Mucosa of descending colon (tissue), 3 donors: ENCODE results near the gene RARA. TPM values are rescaled to one million over a fixed set of nuclear protein-coding genes. Genes with fewer than 3 reads are reported as not detected.

Source experiments
- ATAC-seq: fragments of 200-7000 bp; cut with Tn5 transposase; one replicate; pipeline ENCODE4 v1.9.1; 2020; ENCODE audit warnings: mild to moderate bottlenecking, moderate library complexity
- DNase-seq, 3 donors: peaks; one replicate each; pipeline ENCODE4 v3.0.0-alpha.2; 2020
- H3K36me3 ChIP-seq: fragments of 200-600 bp; one replicate; pipeline ENCODE4 v1.8.0; 2021; ENCODE audit warnings: low read depth, mild to moderate bottlenecking
- H3K4me1 ChIP-seq: fragments of 200-600 bp; one replicate; pipeline ENCODE4 v1.8.0; 2021; ENCODE audit warnings: low read depth, mild to moderate bottlenecking
- H3K4me3 ChIP-seq: fragments of 200-600 bp; one replicate; pipeline ENCODE4 v1.8.0; 2021; ENCODE audit warnings: mild to moderate bottlenecking
- H3K9me3 ChIP-seq: fragments of 200-600 bp; one replicate; pipeline ENCODE4 v1.8.0; 2021; ENCODE audit warnings: mild to moderate bottlenecking
- CTCF ChIP-seq: fragments of 200-600 bp; IDR thresholded peaks from one replicate; pipeline ENCODE4 v1.8.0; 2022; ENCODE audit warnings: antibody characterized with exemption, mild to moderate bottlenecking
- intact Hi-C, 2 donors: fragments of 100-400 bp; cut with DNase I in 1 of 2; cut with micrococcal nuclease in 1 of 2; formaldehyde crosslinking; loops; one replicate each; pipeline versions ENCODE4 v1.11.0 to v1.11.1; 2022; cut with DNase I, micrococcal nuclease
- total RNA-seq, 3 donors: library from RNA; stranded (reverse); fragmentation: NEBNext Ultra II Directional in 2 of 3; extraction: Animal tissue kit (Norgen Biotek cat#: 25700) in 2 of 3; gene quantifications; one replicate each; pipeline versions ENCODE4 v1.2.1 to v1.2.4, GENCODE V29; 2021 to 2023
- donor health status: DM: no; HTN: no; CAD: no; lungs with moderate emphysema.
- donor health status: DM: no; HTN: no; CAD: no.
- donor health status: DM: no; HTN: yes; CAD: no.

RARA gene
- total RNA-seq, 3 donors from 2014 or later: 42.2 to 51.2 (median 49.6) TPM

- ATAC-seq: no peak
- peaks cover 66% of the 10 kb centered on the region for H3K4me1 ChIP-seq
- H3K4me3 ChIP-seq: no peak overlapping the region
- DNase-seq: peak in 1 of 3 donors; percentile 44
- intact Hi-C loops: no loop called here
- H3K36me3 ChIP-seq: no peaks in the 10 kb centered on the region
- TF ChIP-seq CTCF: no peak
- no peaks in the 10 kb centered on the region for H3K9me3 ChIP-seq
Measured at GRCh38 chr17:40312131-40312731, 3.3 kb downstream of the RARA start.

GRCh38 chr17:40312893-40313667 is 4.1 kb downstream of the RARA start:
- no peak overlapping the region for H3K4me3 ChIP-seq
- no peaks in the 10 kb centered on the region for H3K9me3 ChIP-seq
- no peak for DNase-seq
- H3K36me3 ChIP-seq: no peaks in the 10 kb centered on the region
- intact Hi-C loops: no loop called here
- peaks cover 63% of the 10 kb centered on the region for H3K4me1 ChIP-seq
- ATAC-seq: no peak
- no peak for TF ChIP-seq CTCF

GRCh38 chr17:40313668-40314583 is 4.9 kb downstream of the RARA start:
- DNase-seq (no peak), ATAC-seq (no peak)
- TF ChIP-seq CTCF: no peak
- Histone ChIP-seq H3K4me3 (no peak overlapping the region), H3K36me3 (no peaks in the 10 kb centered on the region), H3K4me1 (peaks cover 54% of the 10 kb centered on the region), H3K9me3 (no peaks in the 10 kb centered on the region)
- intact Hi-C loops: no loop called here

- intact Hi-C loops: no loop called here
- Histone ChIP-seq H3K36me3 (no peaks in the 10 kb centered on the region), H3K4me1 (peaks cover 48% of the 10 kb centered on the region), H3K9me3 (no peaks in the 10 kb centered on the region), H3K4me3 (no peak overlapping the region)
- ATAC-seq (peak; percentile 55), DNase-seq (peak; percentile 82 to 96 (median 86))
- TF ChIP-seq CTCF: no peak
Measured at GRCh38 chr17:40314584-40314956, 5.6 kb downstream of the RARA start.

GRCh38 chr17:40315206-40315605 is 6.2 kb downstream of the RARA start:
- H3K9me3 ChIP-seq: no peaks in the 10 kb centered on the region
- TF ChIP-seq CTCF: no peak
- peaks cover 47% of the 10 kb centered on the region for H3K4me1 ChIP-seq
- ATAC-seq (no peak), DNase-seq (peak in 1 of 3 donors; percentile 3)
- H3K36me3 ChIP-seq: no peaks in the 10 kb centered on the region
- intact Hi-C loops: no loop called here
- no peak overlapping the region for H3K4me3 ChIP-seq
